Caco-2 (cell line): ENCODE data around the gene BICRAL. TPM values are rescaled to one million over a fixed set of nuclear protein-coding genes. Genes with fewer than 3 reads are reported as not detected.

Experiments
- BruUV-seq: library from RNA; stranded (reverse); fragments of 400-500 nt; replicated peaks from 2 replicates; lab custom pipeline; 2021; lab: Mats Ljungman, UMichigan
- CTCF ChIA-PET: fragments of 300-600 bp; sonication (Branson Sonifier 250); formaldehyde crosslinking; loops from one replicate; lab custom pipeline; 2022; ENCODE audit warnings: antibody characterized with exemption; lab: Charles Lee
- POLR2A ChIA-PET: fragments of 300-600 bp; sonication (Branson Sonifier 250); formaldehyde crosslinking; loops from one replicate; lab custom pipeline; 2022; ENCODE audit warnings: antibody characterized with exemption; lab: Charles Lee
- DNase-seq, 2 experiments: peaks; one replicate each; pipeline versions ENCODE4 v3.0.0 to v3.0.0-alpha.2; 2020 to 2022
- H3K27me3 ChIP-seq: replicated peaks from 2 replicates; pipeline ENCODE4 v1.6.0; 2011; ENCODE audit warnings: low read length; ENCODE audit not compliant: control insufficient read depth, insufficient read depth
- H3K36me3 ChIP-seq: 2 replicates; pipeline ENCODE4 v1.5.1; 2011; ENCODE audit warnings: low read length; ENCODE audit not compliant: control insufficient read depth, insufficient read depth
- H3K4me1 ChIP-seq: fragments of 250-450 bp; sonication (Bioruptor Pico); 2 replicates; pipeline ENCODE4 v1.5.1; 2020; ENCODE audit warnings: mild to moderate bottlenecking
- H3K4me3 ChIP-seq: 2 replicates; pipeline ENCODE4 v1.5.1; 2011; ENCODE audit warnings: low read depth, mild to moderate bottlenecking, control low read depth, low read length
- H3K9me3 ChIP-seq: fragments of 250-450 bp; sonication (Bioruptor Pico); 2 replicates; pipeline ENCODE4 v1.5.1; 2020; ENCODE audit warnings: mild to moderate bottlenecking, moderate library complexity
- H3K27ac Mint-ChIP-seq: one replicate; pipeline ENCODE4 v1.8.0; 2022; ENCODE audit warnings: mixed read lengths; ENCODE audit not compliant: unreplicated experiment
- H3K27me3 Mint-ChIP-seq: one replicate; pipeline ENCODE4 v1.8.0; 2022; ENCODE audit warnings: mixed read lengths; ENCODE audit not compliant: insufficient read depth, unreplicated experiment
- H3K36me3 Mint-ChIP-seq: one replicate; pipeline ENCODE4 v1.8.0; 2022; ENCODE audit warnings: mild to moderate bottlenecking, mixed read lengths; ENCODE audit not compliant: insufficient read depth, unreplicated experiment
- H3K4me1 Mint-ChIP-seq: one replicate; pipeline ENCODE4 v1.8.0; 2022; ENCODE audit warnings: low read depth, mixed read lengths; ENCODE audit not compliant: unreplicated experiment
- H3K4me3 Mint-ChIP-seq: one replicate; pipeline ENCODE4 v1.8.0; 2022; ENCODE audit warnings: mild to moderate bottlenecking, moderate library complexity, mixed read lengths; ENCODE audit not compliant: unreplicated experiment
- H3K9me3 Mint-ChIP-seq: one replicate; pipeline ENCODE4 v1.8.0; 2022; ENCODE audit warnings: mixed read lengths; ENCODE audit not compliant: unreplicated experiment
- intact Hi-C: fragments of 100-400 bp; cut with micrococcal nuclease; formaldehyde crosslinking; loops from one replicate; pipeline ENCODE4 v1.10.0; 2022; ENCODE audit not compliant: unreplicated experiment
- total RNA-seq: library from RNA; stranded (reverse); gene quantifications from 2 replicates; pipeline ENCODE4 v1.2.3, GENCODE V29; 2022
- TF ChIP-seq, protein P1 (sequence below), 2 experiments: fragments of 200-600 bp in 1 of 2; IDR thresholded peaks; 1 replicate in 1 of 2; 2 replicates in 1 of 2; pipeline versions ENCODE4 v1.5.1 to v1.8.0; 2011 to 2022; ENCODE audit warnings: antibody characterized with exemption in 1 of 2, control low read depth in 1 of 2, inconsistent platforms in 1 of 2, low read depth in 1 of 2, low read length in 1 of 2, mild to moderate bottlenecking in 1 of 2, moderate library complexity in 1 of 2; ENCODE audit not compliant: insufficient read depth in 1 of 2, severe bottlenecking in 1 of 2, unreplicated experiment in 1 of 2

The BICRAL gene
- total RNA-seq, 1 experiment from 2014 or later: 5.3 TPM

DNA sequence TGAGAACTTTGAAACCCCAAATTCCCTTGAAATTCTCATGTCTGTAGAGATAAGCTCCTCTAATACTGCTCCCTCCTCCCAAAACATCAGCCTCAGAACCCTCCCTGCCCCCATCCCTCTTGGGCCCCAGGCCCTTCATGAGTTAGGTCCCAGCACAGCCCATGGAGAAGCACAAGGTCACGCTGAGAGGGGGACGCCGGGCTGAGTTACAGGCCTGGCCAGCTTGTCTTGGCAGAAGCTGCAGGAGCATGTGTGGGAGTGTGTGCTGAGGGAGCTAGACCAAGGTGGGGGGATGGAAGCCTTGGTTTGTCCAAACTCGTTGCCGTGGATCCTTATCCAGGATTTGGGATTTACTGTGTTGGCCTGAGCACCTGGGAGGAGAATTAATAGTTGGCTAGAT, 125.5 kb downstream of the BICRAL start:
- intact Hi-C loops: loop anchor here (10.0 kb wide), 3 partner anchors 77 to 597 kb away; partner anchors contain the start of gene PPP2R5D
- Histone ChIP-seq H3K4me1 (peaks cover 15% of the 10 kb centered on the region), H3K4me3 (no peak overlapping the region), H3K27me3 (no peaks in the 10 kb centered on the region), H3K9me3 (no peaks in the 10 kb centered on the region), H3K36me3 (no peaks in the 10 kb centered on the region)
- TF ChIP-seq, protein P1, sequence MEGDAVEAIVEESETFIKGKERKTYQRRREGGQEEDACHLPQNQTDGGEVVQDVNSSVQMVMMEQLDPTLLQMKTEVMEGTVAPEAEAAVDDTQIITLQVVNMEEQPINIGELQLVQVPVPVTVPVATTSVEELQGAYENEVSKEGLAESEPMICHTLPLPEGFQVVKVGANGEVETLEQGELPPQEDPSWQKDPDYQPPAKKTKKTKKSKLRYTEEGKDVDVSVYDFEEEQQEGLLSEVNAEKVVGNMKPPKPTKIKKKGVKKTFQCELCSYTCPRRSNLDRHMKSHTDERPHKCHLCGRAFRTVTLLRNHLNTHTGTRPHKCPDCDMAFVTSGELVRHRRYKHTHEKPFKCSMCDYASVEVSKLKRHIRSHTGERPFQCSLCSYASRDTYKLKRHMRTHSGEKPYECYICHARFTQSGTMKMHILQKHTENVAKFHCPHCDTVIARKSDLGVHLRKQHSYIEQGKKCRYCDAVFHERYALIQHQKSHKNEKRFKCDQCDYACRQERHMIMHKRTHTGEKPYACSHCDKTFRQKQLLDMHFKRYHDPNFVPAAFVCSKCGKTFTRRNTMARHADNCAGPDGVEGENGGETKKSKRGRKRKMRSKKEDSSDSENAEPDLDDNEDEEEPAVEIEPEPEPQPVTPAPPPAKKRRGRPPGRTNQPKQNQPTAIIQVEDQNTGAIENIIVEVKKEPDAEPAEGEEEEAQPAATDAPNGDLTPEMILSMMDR (IDR thresholded peaks at IDR 0.05; ENCODE audit: insufficient read depth in 1 of 2, low read depth in 1 of 2, low read length in 1 of 2, severe bottlenecking in 1 of 2, unreplicated experiment in 1 of 2): no peak
- peaks cover 6% of the 10 kb centered on the region for H3K4me1 Mint-ChIP-seq
- H3K9me3 Mint-ChIP-seq: no peaks in the 10 kb centered on the region
- POLR2A ChIA-PET: no interaction called here
- H3K4me3 Mint-ChIP-seq: no peak overlapping the region
- H3K27ac Mint-ChIP-seq: no peak overlapping the region
- BruUV-seq: no TSS peak
- CTCF ChIA-PET: interaction anchor here (0.9 kb wide), 1 partner anchor 152 kb away, joined by 3 read pairs; the partner anchor contains the start of genes KLC4 and MRPL2
- no peaks in the 10 kb centered on the region for H3K36me3 Mint-ChIP-seq
- no peaks in the 10 kb centered on the region for H3K27me3 Mint-ChIP-seq
- no peak for DNase-seq

DNA sequence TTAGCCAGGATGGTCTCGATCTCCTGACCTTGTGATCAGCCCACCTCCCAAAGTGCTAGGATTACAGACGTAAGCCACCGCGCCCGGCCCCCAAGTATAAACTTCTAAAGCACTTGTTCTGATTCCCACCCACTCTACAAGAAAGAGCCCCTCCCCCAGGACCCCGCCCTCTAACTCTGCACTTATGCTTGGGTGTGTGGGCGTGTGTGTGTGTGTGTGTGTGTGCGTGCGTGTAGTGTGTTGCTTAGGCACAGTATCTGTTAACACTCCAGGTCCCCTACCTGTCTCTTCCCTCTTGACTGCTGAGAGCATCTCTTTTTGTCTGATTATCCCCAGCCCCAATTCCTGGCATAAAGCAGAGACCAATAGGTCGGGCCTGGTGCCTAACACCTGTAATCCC, 128.0 kb downstream of the BICRAL start:
- POLR2A ChIA-PET: no interaction called here
- Histone ChIP-seq H3K4me1 (no peaks in the 10 kb centered on the region), H3K4me3 (no peak overlapping the region), H3K36me3 (no peaks in the 10 kb centered on the region), H3K9me3 (no peaks in the 10 kb centered on the region), H3K27me3 (no peaks in the 10 kb centered on the region; the same call in 1 of the 2 replicates)
- no peaks in the 10 kb centered on the region for H3K4me1 Mint-ChIP-seq
- H3K36me3 Mint-ChIP-seq: no peaks in the 10 kb centered on the region
- intact Hi-C loops: loop anchor here (10.0 kb wide), 3 partner anchors 75 to 595 kb away; partner anchors contain the start of gene PPP2R5D
- no TSS peak for BruUV-seq
- no peak overlapping the region for H3K4me3 Mint-ChIP-seq
- no peaks in the 10 kb centered on the region for H3K9me3 Mint-ChIP-seq
- CTCF ChIA-PET: no interaction called here
- DNase-seq: no peak
- no peak overlapping the region for H3K27ac Mint-ChIP-seq
- TF ChIP-seq, protein P1 (IDR thresholded peaks at IDR 0.05; ENCODE audit: insufficient read depth in 1 of 2, low read depth in 1 of 2, low read length in 1 of 2, severe bottlenecking in 1 of 2, unreplicated experiment in 1 of 2): no peak
- no peaks in the 10 kb centered on the region for H3K27me3 Mint-ChIP-seq

DNA sequence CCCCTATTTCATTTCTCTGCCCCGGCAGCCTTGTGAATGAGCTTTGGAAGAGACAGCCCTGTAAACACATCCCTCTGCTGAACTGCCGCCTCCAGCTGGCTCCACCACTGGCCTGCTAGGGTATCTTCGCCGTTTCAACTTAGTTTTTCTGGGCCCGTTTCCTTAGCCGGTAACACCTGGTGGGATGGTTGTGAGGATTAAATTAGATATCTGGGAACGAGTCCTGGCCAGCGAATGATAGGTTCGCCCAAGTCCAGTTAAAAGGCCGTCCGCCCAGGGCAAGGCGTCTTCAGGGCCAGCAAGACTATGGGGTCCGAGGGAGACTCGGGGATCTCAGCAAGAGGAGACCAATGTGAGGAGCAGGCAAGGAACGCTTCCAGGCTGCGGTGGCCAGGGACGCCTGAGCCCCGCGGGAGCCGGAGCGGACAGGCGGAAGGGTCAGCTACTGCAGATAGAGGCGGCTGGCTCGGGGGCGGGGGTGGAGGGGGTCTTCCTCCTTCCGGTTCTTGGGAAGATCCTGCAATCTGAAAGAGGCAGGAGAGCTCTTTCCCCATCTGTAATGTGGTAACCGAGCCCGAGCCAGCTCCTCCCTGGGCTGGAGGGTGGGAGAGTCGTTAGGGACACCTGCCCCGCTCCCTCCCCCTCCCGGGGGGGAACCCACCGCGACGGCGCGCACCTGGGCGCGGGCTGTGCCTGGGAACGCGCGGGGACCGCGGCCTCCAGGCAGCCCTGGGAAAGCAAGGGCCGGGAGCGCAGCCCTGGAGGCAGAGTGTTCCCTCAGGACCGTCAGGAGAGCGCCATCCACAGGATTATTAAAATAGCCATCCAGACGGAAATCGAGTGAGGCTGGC, 129.5 kb downstream of the BICRAL start:
- Histone ChIP-seq H3K4me1 (no peaks in the 10 kb centered on the region), H3K9me3 (no peaks in the 10 kb centered on the region), H3K27me3 (no peaks in the 10 kb centered on the region; the same call in 1 of the 2 replicates), H3K4me3 (no peak overlapping the region), H3K36me3 (no peaks in the 10 kb centered on the region)
- ChIA-PET POLR2A (no interaction called here), CTCF (no interaction called here)
- Mint-ChIP-seq H3K27ac (no peak overlapping the region), H3K36me3 (no peaks in the 10 kb centered on the region), H3K4me3 (no peak overlapping the region), H3K9me3 (no peaks in the 10 kb centered on the region), H3K27me3 (no peaks in the 10 kb centered on the region), H3K4me1 (no peaks in the 10 kb centered on the region)
- DNase-seq: no peak
- intact Hi-C loops: no loop called here
- no TSS peak for BruUV-seq
- TF ChIP-seq, protein P1 (IDR thresholded peaks at IDR 0.05; ENCODE audit: insufficient read depth in 1 of 2, low read depth in 1 of 2, low read length in 1 of 2, severe bottlenecking in 1 of 2, unreplicated experiment in 1 of 2): no peak
